GM10248 (cell line): ENCODE results near the gene PLET1.

Experiments used
- CTCF ChIA-PET: fragments of 300-600 bp; sonication (Branson Sonifier 250); formaldehyde crosslinking; extraction: SDS; loops from one replicate; lab custom pipeline; 2021; ENCODE audit warnings: antibody characterized with exemption; lab: Yijun Ruan, JAX
- POLR2A ChIA-PET: fragments of 350-650 bp; sonication (Branson Sonifier 250); formaldehyde crosslinking; extraction: SDS; loops from one replicate; lab custom pipeline; 2020; ENCODE audit warnings: antibody characterized with exemption; lab: Yijun Ruan, JAX
- DNase-seq: peaks from one replicate; pipeline ENCODE4 v3.0.0; 2012; ENCODE audit errors: extremely low spot score
- TF ChIP-seq, protein P1 (sequence below): IDR thresholded peaks from 2 replicates; pipeline ENCODE4 v1.5.1; 2012; ENCODE audit warnings: mild to moderate bottlenecking, low read depth; ENCODE audit errors: extremely low read depth, missing control alignments, control extremely low read depth

Gene PLET1

DNA sequence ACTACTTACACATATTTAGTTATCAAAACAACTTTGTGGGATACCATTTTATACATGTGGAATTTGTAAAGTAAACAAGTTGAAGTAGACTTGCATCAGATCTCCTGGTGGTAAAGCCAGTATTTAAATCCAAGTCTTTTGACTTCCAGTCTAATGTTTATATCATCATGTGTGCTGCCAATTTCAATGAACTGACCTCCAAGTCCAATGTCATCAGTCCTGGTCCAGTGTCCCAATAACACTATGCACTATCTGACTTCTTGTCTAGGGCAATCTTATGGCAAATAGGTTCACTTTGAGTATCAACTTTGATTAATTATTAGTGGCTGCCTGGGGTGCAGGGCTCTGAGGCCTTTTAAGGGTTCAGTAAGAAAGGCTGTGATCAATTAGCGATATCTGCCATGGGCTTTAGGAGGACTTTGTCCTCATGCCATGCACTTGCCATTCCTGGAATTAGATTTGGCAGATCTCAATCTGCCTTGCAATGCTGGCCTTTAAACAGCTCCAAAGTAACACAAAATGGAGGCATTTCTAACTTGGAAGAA is 44.0 kb downstream of the PLET1 start:
- DNase-seq = no peak
- TF ChIP-seq, protein P1, sequence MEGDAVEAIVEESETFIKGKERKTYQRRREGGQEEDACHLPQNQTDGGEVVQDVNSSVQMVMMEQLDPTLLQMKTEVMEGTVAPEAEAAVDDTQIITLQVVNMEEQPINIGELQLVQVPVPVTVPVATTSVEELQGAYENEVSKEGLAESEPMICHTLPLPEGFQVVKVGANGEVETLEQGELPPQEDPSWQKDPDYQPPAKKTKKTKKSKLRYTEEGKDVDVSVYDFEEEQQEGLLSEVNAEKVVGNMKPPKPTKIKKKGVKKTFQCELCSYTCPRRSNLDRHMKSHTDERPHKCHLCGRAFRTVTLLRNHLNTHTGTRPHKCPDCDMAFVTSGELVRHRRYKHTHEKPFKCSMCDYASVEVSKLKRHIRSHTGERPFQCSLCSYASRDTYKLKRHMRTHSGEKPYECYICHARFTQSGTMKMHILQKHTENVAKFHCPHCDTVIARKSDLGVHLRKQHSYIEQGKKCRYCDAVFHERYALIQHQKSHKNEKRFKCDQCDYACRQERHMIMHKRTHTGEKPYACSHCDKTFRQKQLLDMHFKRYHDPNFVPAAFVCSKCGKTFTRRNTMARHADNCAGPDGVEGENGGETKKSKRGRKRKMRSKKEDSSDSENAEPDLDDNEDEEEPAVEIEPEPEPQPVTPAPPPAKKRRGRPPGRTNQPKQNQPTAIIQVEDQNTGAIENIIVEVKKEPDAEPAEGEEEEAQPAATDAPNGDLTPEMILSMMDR = no peak
- ChIA-PET CTCF (interaction anchor here (1.1 to 12.0 kb wide), 3 partner anchors 12 to 1073 kb away, joined by 3 to 374 read pairs (median 4); no protein-coding TSS in a partner anchor), POLR2A (no interaction called here)

DNA sequence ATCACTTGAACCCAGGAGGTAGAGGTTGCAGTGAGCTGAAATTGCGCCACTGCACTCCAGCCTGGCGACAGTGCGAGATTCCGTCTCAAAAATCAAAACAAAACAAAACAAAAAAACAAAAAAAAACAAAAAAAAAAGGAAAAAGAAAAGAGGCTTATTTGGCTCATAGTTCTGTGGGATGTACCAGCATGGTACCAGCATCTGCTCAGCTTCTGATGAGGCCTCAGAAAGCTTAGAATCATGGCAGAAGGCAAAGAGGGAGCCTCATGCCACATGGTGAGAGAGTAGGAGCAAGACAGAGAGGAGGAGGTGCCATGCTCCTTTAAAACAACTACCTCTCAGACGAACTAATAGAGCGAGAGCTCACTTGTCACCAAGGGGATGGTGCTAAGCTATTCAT is 45.0 kb downstream of the PLET1 start:
- ChIA-PET CTCF (interaction anchor here (1.1 to 12.0 kb wide), 3 partner anchors 13 to 1074 kb away, joined by 3 to 374 read pairs (median 4); no protein-coding TSS in a partner anchor), POLR2A (no interaction called here)
- TF ChIP-seq, protein P1 = no peak
- DNase-seq = no peak

DNA sequence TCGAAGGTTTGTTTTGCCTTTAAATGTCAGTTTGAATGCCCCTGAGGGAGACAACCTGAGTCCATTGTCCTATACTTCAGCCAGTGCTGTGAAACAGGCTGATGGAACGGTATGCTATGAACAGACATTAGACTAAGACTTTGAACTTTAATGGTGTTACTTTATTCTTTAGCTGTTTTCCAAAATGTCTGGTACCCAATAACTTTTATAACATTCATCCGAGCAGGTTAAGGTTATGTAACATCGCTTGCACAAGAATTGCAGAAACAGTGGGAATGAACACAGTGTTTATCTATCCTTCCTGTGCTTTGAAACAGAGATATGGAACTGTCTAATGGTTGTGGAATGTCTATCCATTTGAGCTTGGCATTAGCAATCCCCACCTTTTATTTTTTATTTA is 46.9 kb downstream of the PLET1 start:
- DNase-seq = no peak
- POLR2A ChIA-PET = no interaction called here
- CTCF ChIA-PET = interaction anchor here (1.5 to 12.0 kb wide), 3 partner anchors 10 to 99 kb away, joined by 3 to 374 read pairs (median 4); no protein-coding TSS in a partner anchor
- TF ChIP-seq, protein P1 = no peak

DNA sequence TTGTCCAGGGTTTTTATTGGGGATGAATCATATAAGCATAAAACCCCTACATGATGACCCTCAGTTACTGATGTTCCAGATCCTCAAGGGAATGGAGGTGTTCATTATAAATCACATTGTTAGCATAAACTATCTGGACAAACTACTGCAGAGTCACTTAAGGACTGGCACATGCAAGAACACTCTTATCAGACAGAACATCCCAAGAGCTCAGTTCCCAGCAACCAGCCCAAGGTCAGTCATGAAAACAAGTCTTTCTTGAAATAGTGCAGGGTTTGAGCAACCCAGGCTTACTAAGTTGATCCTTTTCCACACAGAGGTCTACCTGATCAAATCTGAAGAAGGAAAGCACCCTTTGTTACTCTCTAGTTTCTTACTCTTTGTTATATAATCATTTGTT is 48.0 kb downstream of the PLET1 start:
- TF ChIP-seq, protein P1 = no peak
- ChIA-PET POLR2A (no interaction called here), CTCF (interaction anchor here (1.3 to 1.7 kb wide), 3 partner anchors 66 to 69 kb away, joined by 4 to 7 read pairs (median 4); no protein-coding TSS in a partner anchor)
- no peak for DNase-seq

DNA sequence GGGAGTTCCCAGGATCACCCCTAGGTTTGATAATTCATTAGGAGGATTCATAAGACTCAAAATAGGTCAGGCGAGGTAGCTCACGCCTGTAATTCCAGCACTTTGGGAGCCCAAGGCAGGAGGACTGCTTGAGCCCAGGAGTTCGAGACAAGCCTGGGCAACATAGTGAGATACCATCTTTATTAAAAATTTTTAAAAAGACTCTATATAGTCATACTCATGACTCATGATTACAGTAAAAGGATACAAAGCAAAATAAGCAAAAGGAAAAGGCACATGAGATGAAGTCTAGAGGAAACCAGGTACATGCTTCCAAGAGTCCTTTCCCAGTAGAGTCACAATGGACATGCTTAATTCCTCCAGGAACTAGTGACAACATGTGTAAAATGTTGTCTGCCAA is 48.4 kb downstream of the PLET1 start:
- DNase-seq = no peak
- TF ChIP-seq, protein P1 = no peak
- ChIA-PET CTCF (interaction anchor here (1.3 to 1.7 kb wide), 3 partner anchors 67 to 70 kb away, joined by 4 to 7 read pairs (median 4); no protein-coding TSS in a partner anchor), POLR2A (no interaction called here)

DNA sequence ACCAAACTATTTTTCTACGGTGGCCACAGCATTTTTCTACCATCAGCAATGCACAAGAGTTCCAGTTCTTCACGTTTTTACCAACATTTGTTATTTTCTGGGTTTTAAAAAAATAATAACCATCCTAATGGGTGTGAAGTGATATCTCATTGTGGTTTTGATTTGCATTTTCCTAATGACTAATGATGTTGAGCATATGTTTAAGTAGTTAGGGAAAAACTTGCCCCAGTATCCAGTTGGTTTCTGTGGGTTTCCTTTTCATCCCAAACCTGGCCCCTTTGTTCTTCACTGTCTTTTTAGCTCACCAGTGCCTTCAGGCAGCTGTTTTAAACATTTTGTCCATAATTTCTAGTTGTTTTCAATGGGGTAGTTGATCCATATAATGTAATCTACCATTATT is 49.1 kb downstream of the PLET1 start:
- DNase-seq = no peak
- ChIA-PET POLR2A (no interaction called here), CTCF (interaction anchor here (0.7 to 1.7 kb wide), 4 partner anchors 10 to 71 kb away, joined by 3 to 7 read pairs (median 4); no protein-coding TSS in a partner anchor)
- TF ChIP-seq, protein P1 = no peak
